Measurements from ENCODE around the gene AANAT. TPM values are rescaled to one million over a fixed set of nuclear protein-coding genes. Genes with fewer than 3 reads are reported as not detected.

Gene AANAT
- polyA plus RNA-seq, 1 donor = 0.37 TPM

DNA sequence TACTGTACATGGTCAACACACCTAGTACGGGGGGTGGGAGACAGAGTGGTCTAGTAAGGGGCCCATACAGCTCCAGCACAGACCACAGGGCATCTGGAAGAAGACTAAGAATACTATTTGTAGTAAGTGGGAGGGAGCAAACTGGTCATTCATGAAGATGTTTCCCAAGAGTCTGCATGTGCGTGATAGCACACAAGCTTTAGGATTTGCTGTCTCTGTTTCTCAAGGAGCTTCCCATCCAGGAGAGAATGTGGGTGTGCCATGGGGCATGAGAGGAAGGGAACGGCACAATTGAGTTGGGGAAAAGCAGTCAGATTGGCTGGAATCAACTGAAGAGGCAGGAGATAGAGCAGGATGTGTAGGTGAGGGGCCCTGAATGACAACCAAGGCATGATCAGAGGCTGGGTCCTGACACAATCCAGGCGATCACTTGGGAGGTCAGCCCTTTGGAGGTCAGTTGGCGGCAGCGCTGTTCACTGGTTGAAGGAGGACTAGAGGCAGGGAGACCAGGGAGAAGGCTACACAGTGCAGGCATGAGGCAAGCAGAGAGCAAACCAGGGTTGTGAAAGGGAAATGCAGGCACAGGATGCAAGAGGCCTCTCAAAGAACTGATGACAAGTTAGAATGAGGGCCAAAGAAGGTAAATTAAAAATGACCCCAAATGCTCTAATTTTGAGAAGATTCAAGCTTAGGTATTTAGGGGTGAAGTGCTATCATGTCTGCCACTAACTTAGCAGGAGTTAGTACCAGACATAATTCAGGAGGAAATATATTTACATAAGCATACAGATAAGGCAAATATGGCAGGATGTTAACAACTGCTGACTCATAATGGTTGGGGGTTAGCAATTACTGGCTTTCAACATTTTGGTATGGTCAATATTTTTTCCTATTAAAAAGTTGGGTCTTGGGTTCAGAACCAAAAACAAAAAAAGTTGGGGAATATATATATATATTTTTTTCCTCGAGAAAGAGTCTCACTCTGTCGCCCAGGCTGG, 24.8 kb upstream of the AANAT start:
- DNase-seq (ENCODE audit: low read depth) = no peak

DNA sequence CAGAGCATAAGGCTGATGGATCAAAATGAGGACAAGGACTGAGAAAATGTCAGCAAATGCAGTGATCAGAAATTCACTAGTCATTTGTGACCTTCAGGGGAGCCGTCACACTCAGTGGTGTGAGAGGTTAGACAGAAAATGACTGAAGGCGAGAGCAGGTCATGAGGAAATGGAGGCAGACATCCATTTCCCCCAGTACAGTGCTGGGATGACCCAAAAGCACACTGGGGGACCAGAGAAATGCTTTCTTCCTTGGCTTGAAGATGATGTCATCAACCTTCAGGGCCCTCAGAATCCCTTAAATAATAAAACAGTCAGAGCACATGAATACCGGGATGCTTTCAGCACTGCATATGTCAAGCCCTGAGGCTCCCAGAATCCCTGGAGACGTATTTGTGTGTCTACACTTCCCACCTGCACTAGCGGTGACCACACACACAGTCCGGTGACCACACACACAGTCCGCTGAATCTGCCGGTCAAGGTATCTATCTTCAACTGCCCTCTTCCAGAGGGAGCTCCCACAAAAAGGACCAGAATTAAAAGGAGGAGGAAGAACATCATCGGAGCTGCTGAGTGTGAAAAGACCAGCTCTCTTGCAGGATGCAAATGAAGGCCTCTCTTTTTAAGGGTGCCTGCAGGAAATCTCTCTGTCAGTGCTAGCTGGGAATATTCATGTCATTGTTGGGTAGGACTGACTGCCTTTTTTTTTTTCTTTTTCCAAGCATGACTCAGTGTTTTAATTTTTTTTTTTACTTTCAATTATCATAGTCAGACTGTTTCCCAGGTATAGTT, 22.7 kb upstream of the AANAT start:
- DNase-seq (ENCODE audit: low read depth) = no peak

DNA sequence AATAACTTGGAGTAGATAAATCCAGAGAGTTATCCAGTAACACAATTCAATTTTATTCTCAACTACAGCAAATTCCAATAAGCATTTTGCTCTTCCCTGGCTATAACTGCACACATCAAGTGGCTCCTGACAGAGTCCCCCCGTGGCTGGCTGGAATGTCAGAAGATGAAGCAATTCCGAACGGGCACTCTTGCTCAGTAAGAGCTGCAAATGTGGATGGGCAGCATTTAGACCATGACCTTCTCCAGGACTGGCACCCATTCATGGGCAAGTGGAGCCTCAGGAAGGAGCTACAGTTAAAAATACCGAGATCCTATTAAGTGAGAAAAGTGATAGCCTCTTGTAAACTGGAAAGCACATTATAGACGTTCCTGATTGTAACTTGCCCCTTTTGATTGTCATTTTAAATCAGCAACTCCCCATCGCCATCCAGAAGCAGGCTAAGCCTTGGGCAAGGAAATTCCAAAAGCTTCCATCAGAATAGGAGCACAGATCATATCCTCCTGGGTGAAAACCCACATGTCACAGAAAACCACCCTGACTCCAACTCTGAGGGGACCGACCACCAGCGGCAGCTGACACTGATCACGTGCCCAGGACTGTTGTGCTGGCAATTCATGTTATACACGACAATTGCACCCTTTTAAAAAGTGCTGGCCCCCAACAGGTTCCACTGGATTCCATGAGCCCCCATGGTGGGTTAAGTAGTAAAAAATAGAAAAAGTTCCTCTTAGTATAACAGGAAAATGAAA, 21.5 kb upstream of the AANAT start:
- no peak for DNase-seq (ENCODE audit: low read depth)

DNA sequence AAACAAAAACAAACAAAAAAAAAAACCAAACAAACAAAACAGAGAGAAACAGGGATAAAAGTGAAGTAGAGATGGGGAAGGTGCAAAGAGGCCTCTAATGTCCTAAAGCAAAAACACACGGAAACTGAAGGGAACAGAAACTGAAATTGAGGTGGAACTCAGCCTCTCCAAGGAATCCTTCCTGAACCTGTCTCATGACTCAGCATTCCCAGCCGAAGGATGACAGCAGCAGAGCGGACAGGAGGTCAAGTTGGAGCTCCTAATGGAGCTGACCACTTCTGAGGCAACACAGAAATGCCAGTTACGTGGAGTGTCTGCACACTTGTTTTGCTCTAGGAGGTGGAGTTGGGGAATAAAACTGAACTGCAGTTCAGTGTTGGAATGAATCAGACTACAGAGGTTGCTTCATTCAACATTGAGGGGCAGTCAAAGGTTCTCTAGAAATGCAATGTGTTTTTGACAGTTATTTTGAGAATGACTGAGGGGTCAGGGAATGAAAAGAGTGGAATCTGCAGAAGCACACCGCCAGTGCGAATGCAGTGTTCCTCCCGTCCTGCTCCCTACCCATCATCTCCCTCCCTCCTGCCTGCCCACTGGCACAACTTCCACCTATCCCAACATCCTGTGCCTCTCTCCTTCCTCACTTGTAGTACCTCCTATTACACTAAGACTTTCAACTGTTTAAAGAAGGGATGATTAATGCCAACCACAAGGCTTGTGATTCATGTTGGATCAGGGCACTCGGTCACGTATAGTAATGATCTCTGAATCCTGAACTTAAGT, 20.8 kb upstream of the AANAT start:
- no peak for DNase-seq (ENCODE audit: low read depth)

DNA sequence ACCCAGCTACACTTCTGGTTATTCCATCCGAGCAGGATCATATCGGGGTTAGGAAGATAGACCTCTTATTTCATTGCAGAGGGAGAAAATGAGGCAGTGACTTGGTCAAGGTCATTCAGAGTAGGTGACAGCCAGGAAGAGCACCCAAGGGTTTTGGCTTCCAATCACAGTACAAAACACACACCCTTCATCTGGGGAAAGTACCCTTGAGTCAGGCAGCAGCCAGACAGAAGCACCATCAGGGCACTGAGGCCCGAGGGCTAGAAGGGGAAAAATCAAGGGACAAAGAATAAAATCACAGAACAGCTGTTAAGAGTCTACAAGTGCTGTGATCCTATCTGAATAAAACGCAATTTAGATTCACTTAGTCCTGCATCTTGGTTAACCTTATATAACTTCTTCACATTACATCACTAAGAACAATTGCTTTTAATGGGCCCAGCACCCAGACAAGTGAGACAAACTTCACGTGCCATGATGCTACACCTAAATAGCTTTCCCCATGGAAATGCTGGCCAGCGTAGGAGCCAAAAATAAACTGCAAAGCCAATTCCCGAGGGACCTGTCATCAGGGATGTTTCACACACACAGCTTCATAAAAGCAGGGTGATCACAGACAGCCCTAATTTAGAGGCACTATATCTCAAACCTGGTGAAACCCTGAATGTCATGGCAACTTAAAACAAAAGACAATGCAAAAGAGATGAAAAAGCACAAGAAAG, 19.3 kb upstream of the AANAT start:
- no peak for DNase-seq (ENCODE audit: low read depth)

DNA sequence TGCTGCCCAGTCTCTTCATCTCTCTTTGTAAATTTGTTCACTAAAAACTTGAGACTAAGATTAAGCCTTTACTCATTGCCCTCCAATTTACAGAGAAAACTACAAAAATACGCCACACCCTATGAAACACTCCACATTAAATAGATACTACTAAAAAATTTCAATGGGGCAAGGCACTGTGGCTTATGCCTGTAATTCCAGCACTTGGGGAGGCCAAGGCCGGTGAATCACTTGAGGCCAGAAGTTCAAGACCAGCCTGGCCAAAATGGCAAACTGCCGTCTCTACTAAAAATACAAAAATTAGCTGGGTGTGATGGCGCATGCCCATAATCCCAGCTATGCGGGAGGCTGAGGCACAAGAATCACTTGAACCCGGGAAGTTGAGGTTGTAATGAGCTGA, 18.3 kb upstream of the AANAT start:
- DNase-seq (ENCODE audit: low read depth) = no peak

DNA sequence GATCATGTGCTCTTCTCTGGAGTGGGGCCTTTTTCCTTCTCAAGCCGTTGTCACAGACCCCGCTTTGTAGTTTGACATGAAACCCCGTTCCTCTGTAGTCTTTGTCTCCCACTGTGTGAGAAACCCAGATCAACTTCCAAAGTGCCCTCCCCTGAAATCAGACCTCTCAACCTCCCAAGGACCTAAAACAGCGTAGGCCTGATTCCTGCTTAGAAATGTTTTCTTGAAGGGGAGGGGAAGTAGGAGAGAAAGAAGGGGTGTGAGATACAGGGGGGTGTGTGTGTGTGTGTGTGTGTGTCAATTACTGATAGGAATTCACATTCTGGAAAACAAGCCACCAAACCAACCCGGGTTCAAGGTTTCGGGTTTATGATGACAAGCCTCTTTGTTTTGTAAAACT, 15.9 kb upstream of the AANAT start:
- no peak for DNase-seq (ENCODE audit: low read depth)

DNA sequence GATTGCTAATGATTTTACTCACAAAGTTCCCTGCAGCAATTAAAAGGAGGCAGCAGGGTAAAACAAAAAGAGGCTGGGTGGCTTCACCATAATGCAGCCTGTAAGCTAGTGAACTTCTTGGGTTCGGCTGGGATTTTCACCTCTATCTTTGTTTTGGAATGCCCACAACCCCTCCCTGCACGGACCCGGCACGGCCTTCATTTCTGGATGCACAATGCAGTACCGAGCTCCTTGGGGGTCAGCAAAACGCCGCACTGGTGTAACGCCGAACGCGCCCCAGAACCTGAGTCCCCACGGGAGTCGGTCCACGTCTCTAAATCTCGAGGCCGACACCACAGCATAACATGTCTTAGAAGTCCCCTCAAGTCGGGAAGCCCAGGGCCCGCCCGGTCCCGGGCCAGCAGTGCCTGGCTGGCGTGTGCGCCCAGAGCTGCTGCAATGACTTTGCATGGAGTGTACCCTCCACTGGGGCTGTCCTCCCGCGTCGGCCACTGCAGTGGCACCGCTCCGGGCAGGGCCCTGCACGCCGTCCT, 15.2 kb upstream of the AANAT start:
- no peak for DNase-seq (ENCODE audit: low read depth)

DNA sequence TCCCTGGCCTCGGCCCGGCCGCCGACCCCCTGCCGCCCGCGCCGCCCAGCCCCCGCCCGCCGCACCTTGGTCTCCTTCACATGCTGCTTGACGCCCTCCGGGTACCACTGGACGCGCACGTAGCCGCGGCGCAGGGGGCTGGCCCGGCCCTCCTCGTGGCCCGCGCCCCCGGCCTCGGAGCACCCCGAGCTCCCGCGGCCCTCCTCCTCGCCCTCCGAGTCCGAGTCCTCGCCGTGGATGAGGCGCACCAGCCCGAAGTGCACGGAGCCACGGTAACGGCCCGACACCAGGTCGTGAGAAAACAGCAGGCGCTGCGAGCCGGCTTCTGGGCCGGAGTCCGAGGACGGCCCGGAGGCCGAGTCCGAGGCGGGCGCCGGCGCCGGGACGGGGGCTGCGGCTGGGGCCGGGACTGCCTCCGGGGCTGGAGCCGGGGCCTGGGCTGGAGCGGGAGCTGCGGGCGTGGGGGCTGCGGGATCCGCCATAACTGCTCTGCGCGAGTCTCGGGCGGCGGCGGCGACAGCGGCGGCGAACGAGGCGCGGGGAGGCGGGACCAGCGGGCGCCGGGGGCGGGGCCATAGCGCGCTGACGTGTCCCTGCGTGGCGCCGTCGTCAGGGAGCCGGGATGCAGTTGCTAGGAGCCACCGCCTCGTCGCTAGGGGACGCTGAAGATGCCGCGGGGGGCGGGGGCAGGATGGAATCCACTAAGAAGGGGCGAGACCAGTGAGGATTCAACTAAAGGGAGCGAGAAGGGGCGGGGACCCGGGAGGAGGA, 14.6 kb upstream of the AANAT start, which contains the start of gene UBE2O:
TSS of gene UBE2O (minus strand) at position 493 of the 771 bp plus-strand sequence. CDS start at position 482, 11 bp downstream.
- peak; percentile 40 for DNase-seq (ENCODE audit: low read depth)

DNA sequence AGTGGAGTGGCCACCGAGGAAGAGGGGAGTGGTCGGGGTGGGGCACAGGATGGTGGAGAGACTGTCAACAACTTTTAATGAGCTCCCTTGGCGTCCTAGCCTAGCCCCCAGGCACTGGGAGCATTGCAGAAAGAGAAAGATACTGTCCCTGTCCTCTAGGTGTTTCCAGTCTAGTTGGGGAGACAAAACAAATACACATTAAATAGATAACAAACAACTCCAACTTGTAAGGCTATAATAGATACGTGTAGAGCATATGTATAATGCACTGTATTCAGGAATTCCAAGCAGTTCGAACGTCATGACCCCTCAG, 14.0 kb upstream of the AANAT start:
- no peak for DNase-seq (ENCODE audit: low read depth)

DNA sequence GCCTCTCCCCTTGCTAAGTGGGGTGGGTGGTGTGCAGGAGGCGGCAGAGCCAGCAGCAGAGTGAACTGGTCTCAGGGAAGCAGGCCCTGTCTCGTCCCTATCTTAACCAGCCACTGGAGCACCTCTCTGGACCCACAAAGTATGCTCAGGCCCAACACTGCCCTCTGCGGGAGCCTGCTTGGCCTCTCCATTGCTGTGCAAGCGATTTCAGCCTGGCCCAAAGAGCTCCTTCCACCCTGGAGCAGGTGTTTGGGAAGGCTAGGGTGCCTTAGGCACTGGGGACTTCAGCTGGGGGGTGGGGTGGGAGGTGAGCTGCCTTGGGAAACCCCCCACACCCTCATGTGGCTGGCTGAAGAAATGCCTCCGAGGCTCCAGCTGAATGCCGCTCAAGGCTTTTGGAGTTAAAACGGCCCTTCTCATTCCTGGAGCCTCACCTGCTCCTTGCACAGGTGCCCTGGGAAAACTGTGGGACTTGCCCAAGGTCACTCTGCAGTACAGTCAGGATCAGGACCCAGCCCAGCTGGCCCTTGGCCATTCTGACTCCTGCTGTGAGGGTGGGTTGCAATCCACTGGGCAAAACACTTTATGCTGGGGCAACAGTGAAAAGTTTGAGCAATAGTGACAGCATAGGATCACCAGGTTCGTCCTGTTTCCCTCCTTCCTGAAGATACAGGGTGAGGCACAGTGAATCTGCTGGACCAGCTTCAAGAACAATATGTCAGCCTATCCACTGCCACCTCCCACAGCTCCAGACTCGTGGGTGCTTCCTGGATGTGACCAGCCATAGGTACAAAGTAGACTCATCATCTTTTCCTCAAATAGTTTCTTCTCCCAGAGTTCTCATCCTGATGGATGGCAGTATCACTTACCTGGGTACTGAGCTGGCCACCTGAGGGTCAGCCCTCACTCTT, 8.6 kb upstream of the AANAT start:
- no peak for DNase-seq (ENCODE audit: low read depth)

DNA sequence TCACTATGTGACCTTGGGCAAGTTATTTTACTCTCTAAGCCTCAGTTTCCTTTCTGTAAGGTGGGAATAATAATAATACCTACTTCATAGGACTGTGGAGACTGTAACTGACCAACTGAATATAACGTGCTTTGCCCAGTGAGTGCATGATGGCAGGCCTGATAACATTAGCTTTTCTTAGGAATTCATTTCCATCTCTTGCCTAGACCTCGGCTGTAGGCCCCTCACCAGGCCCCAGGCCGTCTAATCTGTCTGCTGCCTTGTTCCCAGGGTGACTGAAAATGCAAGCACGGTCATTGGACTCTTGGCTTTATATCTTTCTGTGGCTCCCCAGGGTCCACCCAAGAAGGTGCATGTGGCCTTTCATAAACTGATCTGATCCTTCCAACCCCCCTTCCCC, 7.7 kb upstream of the AANAT start:
- DNase-seq (ENCODE audit: low read depth) = no peak

DNA sequence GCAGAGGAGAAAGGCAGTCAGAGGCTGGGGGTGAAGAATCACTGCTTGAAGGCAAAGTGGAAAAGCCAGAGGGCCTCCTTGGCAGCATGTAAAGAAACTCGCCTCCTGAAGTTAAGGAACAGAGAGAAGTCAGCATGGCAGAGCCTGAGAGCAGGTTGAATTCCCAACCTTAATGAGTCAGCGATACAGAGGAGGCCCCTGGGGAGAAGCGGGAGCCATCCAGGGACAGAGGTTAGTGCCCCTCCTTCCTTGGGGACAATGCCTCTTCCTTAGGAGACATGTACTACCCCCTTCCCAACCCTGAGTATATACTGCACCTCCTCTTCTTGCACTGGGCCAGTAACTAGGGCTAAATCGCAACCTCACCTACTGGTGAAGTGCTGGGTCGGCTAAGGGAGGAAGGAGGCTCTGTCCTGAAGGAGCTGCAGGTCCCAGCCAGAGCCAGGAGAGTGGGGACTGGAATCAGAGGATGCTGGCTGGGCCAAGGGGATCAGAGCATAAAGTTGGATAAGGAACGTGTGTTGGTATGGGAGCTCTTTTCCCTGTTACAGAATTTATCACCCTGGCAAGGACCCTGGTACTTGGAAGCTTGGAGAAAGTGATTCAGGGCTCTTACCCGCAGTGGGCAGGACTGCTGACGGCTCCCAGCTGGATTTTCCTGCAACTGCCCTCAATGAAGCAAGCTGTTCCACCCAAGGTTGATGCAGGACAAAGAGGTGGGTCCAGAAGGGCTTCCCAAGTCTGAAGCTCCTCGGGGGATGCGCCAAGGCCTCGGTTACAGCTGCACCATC, 5.4 kb upstream of the AANAT start:
- no peak for DNase-seq (ENCODE audit: low read depth)

DNA sequence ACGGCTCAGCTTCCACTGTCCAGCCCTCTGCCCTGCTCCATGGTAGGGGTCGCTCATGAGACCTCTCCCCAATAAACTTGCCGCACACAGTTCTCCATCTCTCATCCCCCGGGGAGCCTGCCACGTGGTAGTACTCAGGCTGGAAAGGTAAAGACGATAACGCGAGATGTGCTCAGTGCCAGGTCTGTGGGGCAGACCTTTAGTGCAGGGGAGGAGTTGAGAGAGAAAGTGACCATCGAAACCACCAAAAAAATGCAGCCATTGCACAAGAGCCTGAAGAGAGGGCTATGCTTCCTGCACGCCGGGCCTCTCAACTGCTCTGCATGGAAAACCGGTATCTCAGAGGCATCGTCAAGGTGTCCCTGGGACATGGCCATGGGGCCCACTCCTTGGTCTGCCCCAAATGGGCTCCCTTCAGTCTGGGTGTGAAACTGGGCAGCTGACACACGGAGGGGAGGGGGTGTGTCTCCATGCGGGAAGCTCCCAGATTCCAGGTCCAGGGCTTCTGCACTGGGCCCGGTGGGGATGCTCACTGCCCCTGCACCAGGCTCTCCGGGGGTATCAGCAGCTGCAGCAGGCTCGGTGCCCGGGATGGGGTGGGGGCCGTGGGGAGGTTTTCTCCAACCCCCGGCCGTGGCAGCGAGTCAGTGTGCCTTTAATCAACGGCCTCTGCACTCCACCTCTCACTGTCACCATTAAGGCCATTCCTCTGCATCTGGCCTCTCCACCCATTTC, 4.7 kb upstream of the AANAT start:
- no peak for DNase-seq (ENCODE audit: low read depth)

DNA sequence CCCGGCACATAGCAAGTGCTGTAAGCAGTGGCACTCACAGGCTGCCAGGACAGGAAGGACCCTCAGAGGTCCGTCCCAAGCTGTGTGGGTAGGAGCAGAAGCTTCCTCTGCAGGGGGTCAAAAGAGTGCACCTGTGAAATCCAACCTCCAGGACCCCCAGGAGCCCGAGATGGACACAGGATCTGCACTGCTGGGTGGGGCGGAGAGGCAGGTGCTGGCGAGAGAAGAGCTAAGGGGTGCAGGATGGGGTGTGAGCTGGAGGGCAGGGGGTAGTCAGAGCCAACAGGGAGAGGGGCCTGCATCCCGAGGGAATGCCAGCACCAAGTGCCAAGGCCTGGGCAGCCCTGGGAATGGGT, 650 bp upstream of the AANAT start:
- no peak for DNase-seq (ENCODE audit: low read depth)

DNA sequence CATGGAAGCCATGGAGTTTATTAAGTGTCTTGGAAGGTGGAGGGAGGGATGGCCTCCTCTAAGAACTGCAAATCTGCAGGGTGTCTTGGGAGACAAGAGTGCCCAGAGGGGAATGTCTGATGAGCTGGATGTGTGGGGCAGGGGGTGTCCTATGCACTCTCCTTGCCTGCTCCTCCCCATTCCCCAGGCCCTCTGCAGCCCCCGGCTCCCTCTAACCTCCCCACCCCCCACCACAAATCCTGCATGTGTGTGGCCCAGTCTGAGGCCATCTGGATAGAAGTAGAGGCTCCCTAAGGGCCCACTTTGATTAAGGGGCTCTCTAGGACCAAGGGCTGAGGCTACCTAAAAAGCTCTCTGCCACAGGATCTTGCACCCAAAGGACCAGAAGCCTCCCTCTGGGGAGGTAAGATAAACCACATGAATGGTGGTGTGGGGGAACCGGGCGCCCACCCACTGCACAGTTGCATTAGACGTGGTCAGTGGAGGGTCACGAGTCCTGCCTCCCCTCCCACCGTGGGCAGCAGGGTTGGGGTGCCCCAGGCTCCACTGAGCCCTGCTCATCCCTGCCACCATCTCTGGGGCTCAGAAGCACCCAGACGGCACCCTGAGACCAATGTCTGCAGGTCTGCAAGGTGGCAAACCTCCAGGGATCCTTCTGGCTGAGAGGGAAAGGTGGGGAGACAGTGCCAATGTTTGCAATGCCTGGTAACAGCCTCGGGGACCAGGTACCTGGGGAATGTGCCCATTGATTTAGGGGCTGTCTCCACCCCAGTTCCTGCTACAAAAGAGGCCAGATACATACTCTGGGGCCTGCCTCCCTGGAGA, 618 bp downstream of the AANAT start:
- no peak for DNase-seq (ENCODE audit: low read depth)
